ENCODE data around the gene ATF7.
"Not testable (repeated sequence)": the region's sequence is repeated elsewhere in the genome, so short reads cannot be mapped to it uniquely, and the experiment has no call there.

The ATF7 gene

GRCh38 chr12:53560351-53560750 lies 65.8 kb downstream of the ATF7 start:
- no peak for DNase-seq
- Mint-ChIP-seq H3K4me3 (no peak overlapping the region), H3K36me3 (peaks cover 7 to 22% of the 10 kb centered on the region in 2 donors), H3K9me3 (no peaks in the 10 kb centered on the region), H3K4me1 (peaks cover 17 to 29% of the 10 kb centered on the region in 2 donors), H3K27ac (no peak overlapping the region), H3K27me3 (no peaks in the 10 kb centered on the region)
- no peak for ATAC-seq (replicated peaks)

DNA sequence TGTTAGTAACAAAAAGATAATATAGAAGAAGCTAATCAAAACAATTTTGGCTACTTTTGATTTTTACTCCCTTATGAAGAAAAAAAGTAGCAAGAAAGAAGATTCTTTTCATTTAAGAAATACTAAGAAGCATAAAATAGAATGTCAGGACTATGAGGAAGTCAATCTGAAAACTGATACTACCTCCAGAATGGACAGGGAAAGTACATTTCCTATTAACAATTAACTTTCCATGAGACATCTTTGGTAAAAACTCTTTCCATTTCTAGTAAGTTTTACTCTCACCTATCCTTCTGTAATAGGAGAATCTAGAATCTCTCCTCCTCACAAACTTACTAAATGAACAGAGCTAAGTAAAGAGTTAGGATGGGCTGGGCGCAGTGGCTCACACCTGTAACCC lies 67.6 kb downstream of the ATF7 start:
- Mint-ChIP-seq H3K27ac (peak overlapping the region; percentile 81), H3K4me3 (peak overlapping the region; percentile 48 to 59), H3K9me3 (no peaks in the 10 kb centered on the region), H3K4me1 (peaks cover 10 to 22% of the 10 kb centered on the region in 2 donors), H3K36me3 (peaks cover 7 to 22% of the 10 kb centered on the region in 2 donors), H3K27me3 (no peaks in the 10 kb centered on the region)
- ATAC-seq (replicated peaks) (peak; percentile 56 to 85), DNase-seq (no peak)

- DNase-seq (no peak), ATAC-seq (replicated peaks) (no peak)
- Mint-ChIP-seq H3K27me3 (no peaks in the 10 kb centered on the region), H3K27ac (no peak overlapping the region), H3K4me3 (no peak overlapping the region), H3K4me1 (no peaks in the 10 kb centered on the region), H3K36me3 (peaks cover 0 to 28% of the 10 kb centered on the region in 2 donors), H3K9me3 (no peaks in the 10 kb centered on the region)
Measured at GRCh38 chr12:53552361-53553327, 73.5 kb downstream of the ATF7 start.

GRCh38 chr12:53551889-53552291 lies 74.3 kb downstream of the ATF7 start:
- no peak overlapping the region for H3K27ac Mint-ChIP-seq
- ATAC-seq (replicated peaks) (no peak), DNase-seq (no peak)
- no peaks in the 10 kb centered on the region for H3K4me1 Mint-ChIP-seq
- no peaks in the 10 kb centered on the region for H3K27me3 Mint-ChIP-seq
- no peak overlapping the region for H3K4me3 Mint-ChIP-seq
- H3K36me3 Mint-ChIP-seq: peaks cover 3 to 26% of the 10 kb centered on the region in 2 donors
- no peaks in the 10 kb centered on the region for H3K9me3 Mint-ChIP-seq

DNA sequence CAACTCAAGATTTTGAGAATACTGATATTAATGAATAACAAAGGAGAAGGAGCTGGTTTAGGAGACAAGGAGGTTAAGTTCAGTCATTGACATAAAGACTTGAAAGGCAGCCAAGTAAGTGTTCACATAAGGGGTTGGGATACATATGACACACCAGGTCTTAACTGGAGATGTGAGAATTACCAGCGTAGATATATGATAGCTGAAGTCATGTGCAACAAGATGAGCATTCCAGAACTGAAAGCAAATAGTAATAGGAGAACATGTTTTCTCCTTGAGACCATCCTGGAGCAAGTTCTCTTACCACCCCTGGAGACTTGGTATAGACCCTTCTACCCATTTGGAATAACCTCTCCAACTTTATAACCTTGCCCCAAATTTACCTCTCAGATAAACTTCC lies 75.6 kb downstream of the ATF7 start:
- Mint-ChIP-seq H3K4me1 (no peaks in the 10 kb centered on the region), H3K36me3 (peaks cover 3 to 26% of the 10 kb centered on the region in 2 donors), H3K27me3 (no peaks in the 10 kb centered on the region), H3K27ac (no peak overlapping the region), H3K4me3 (no peak overlapping the region), H3K9me3 (no peaks in the 10 kb centered on the region)
- ATAC-seq (replicated peaks) (no peak), DNase-seq (no peak)

GRCh38 chr12:53550131-53550530 lies 76.1 kb downstream of the ATF7 start:
- not testable (repeated sequence) for H3K27me3 Mint-ChIP-seq; H3K4me3 Mint-ChIP-seq; H3K9me3 Mint-ChIP-seq; DNase-seq; H3K27ac Mint-ChIP-seq; ATAC-seq (replicated peaks); H3K4me1 Mint-ChIP-seq
- H3K36me3 Mint-ChIP-seq: peaks cover 3 to 26% of the 10 kb centered on the region in 2 donors

DNA sequence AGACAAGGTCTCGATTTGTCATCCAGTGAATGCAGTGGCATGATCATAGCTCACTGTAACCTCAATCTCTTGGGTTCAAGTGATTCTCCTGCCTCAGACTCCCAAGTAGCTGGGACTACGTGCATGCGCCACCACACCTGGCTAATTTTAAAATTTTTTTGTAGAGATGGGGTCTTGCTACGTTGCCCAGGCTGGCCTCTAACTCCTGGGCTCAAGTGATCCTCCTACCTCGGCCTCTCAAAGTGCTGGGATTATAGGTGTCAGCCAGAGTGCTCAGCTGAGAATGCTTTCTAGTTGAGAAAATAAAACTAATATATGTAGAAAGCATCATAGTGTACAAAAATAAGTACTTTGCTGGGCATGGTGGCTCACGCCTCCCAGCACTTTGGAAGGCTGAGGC lies 77.8 kb downstream of the ATF7 start:
- not testable (repeated sequence) for H3K4me1 Mint-ChIP-seq; H3K9me3 Mint-ChIP-seq; ATAC-seq (replicated peaks); DNase-seq; H3K27me3 Mint-ChIP-seq; H3K4me3 Mint-ChIP-seq; H3K27ac Mint-ChIP-seq
- H3K36me3 Mint-ChIP-seq: peaks cover 3 to 29% of the 10 kb centered on the region in 2 donors

DNA sequence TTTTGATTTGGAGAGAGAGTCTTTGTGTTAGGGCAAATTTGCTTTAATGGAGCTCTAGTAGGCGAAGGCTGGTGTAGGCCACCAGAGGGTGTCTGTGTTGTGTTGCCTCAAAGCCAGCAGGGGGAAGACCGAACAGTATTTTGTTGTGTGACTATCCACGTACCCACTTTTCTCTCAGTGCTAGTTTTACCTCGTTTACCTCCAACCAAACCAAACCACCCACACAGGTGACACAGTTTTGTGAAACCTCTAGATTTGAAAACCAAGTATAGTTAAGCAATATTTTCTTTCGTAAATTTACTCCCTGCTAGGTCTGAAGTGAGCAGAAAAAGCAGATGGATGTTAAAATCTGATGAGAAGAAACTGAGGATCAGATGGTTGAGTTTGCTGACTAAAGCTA lies 82.6 kb downstream of the ATF7 start:
- Mint-ChIP-seq H3K27ac (peak overlapping the region; percentile 56), H3K4me3 (no peak overlapping the region), H3K27me3 (no peaks in the 10 kb centered on the region), H3K4me1 (peaks cover 3 to 6% of the 10 kb centered on the region in 2 donors), H3K9me3 (no peaks in the 10 kb centered on the region), H3K36me3 (peaks cover 10 to 21% of the 10 kb centered on the region in 2 donors)
- ATAC-seq (replicated peaks): peak; percentile 96 to 98
- peak; percentile 35 for DNase-seq

DNA sequence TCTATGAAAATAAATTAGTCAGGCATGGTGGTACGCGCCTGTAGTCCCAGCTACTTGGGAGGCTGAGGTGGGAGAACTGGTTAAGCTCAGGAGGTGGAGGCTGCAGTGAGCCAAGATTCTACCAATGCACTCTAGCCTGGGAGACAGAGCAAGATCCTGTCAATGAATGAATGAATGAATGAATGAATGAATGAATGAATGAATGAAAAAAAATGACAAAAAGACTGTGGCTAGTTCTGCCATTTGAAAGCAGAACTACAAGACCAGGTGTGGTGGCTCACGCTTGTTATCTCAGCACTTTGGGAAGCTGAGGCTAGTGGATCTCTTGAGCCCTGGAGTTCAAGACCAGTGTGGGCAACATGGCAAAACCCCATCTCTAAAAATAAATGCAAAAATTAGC lies 86.7 kb downstream of the ATF7 start:
- H3K27me3 Mint-ChIP-seq: no peaks in the 10 kb centered on the region
- no peaks in the 10 kb centered on the region for H3K9me3 Mint-ChIP-seq
- peaks cover 19 to 36% of the 10 kb centered on the region in 2 donors for H3K36me3 Mint-ChIP-seq
- no peak for ATAC-seq (replicated peaks)
- H3K4me1 Mint-ChIP-seq: peaks cover 3 to 6% of the 10 kb centered on the region in 2 donors
- H3K27ac Mint-ChIP-seq: no peak overlapping the region
- H3K4me3 Mint-ChIP-seq: no peak overlapping the region
- no peak for DNase-seq

DNA sequence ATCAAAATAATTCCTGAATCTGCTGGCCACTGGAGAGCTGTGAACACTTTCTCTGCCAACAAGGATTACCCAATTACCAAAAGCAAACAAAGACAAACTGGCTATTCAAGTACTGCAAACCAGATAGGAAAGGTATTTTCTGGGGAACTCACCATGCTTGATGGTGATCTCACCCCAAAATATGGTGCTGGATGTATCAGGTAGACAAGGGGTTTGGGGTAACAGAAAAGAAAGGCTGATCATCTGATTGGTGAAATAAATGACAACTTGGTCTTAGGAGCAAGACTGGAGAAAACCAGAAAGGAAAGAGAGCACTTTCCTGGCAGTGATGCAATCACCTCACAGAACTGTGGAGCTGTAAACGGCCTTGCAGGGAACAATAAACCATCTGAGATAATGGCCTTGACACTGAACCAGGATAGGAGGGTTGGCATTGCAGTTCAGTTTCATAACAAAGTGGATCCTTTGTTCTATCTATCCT lies 87.9 kb downstream of the ATF7 start:
- no peak for DNase-seq
- no peaks in the 10 kb centered on the region for H3K27me3 Mint-ChIP-seq
- H3K27ac Mint-ChIP-seq: no peak overlapping the region
- no peak overlapping the region for H3K4me3 Mint-ChIP-seq
- peaks cover 26 to 39% of the 10 kb centered on the region in 2 donors for H3K36me3 Mint-ChIP-seq
- H3K9me3 Mint-ChIP-seq: no peaks in the 10 kb centered on the region
- ATAC-seq (replicated peaks): no peak
- no peaks in the 10 kb centered on the region for H3K4me1 Mint-ChIP-seq

- ATAC-seq (replicated peaks) (no peak), DNase-seq (no peak)
- no peak overlapping the region for H3K27ac Mint-ChIP-seq
- no peak overlapping the region for H3K4me3 Mint-ChIP-seq
- no peaks in the 10 kb centered on the region for H3K9me3 Mint-ChIP-seq
- peaks cover 34 to 47% of the 10 kb centered on the region in 2 donors for H3K36me3 Mint-ChIP-seq
- H3K27me3 Mint-ChIP-seq: no peaks in the 10 kb centered on the region
- H3K4me1 Mint-ChIP-seq: no peaks in the 10 kb centered on the region
Measured at GRCh38 chr12:53536962-53537361, 89.2 kb downstream of the ATF7 start.

- no peak for ATAC-seq (replicated peaks)
- no peak overlapping the region for H3K4me3 Mint-ChIP-seq
- H3K36me3 Mint-ChIP-seq: peaks cover 35 to 46% of the 10 kb centered on the region in 2 donors
- no peak for DNase-seq
- no peaks in the 10 kb centered on the region for H3K27me3 Mint-ChIP-seq
- no peaks in the 10 kb centered on the region for H3K4me1 Mint-ChIP-seq
- H3K9me3 Mint-ChIP-seq: no peaks in the 10 kb centered on the region
- H3K27ac Mint-ChIP-seq: no peak overlapping the region
Measured at GRCh38 chr12:53533471-53533870, 92.7 kb downstream of the ATF7 start.

GRCh38 chr12:53532524-53533445 lies 93.4 kb downstream of the ATF7 start:
- H3K27ac Mint-ChIP-seq: peak overlapping the region; percentile 62
- H3K4me3 Mint-ChIP-seq: no peak overlapping the region

GRCh38 chr12:53532021-53532420 lies 94.2 kb downstream of the ATF7 start:
- no peak for ATAC-seq (replicated peaks)
- H3K9me3 Mint-ChIP-seq: no peaks in the 10 kb centered on the region
- H3K4me3 Mint-ChIP-seq: no peak overlapping the region
- no peak overlapping the region for H3K27ac Mint-ChIP-seq
- peaks cover 31 to 41% of the 10 kb centered on the region in 2 donors for H3K36me3 Mint-ChIP-seq
- H3K4me1 Mint-ChIP-seq: no peaks in the 10 kb centered on the region
- H3K27me3 Mint-ChIP-seq: no peaks in the 10 kb centered on the region
- DNase-seq: no peak

More at GRCh38 chr12:53532524-53533445, 93.4 kb downstream of the ATF7 start:
- Mint-ChIP-seq H3K36me3 (peaks cover 36 to 46% of the 10 kb centered on the region in 2 donors), H3K27me3 (no peaks in the 10 kb centered on the region), H3K4me1 (no peaks in the 10 kb centered on the region), H3K9me3 (no peaks in the 10 kb centered on the region)
- no peak for ATAC-seq (replicated peaks)
- no peak for DNase-seq

All from stimulated activated naive B cell treated with anti-CD40 and anti-IgM and Interleukin-4, amounts not matched to agents 10 μg/mL and 1 μg/mL and 100 μg/mL, for 72 hours (primary cell).